ENCODE data around the gene DACT2. TPM values are rescaled to one million over a fixed set of nuclear protein-coding genes. Genes with fewer than 3 reads are reported as not detected.

DACT2 gene
- total and polyA plus RNA-seq, 9 of the 15 experiments (the other 6 are each of a cell fraction or from before 2014, with no cell fraction given) = not detected

DNA sequence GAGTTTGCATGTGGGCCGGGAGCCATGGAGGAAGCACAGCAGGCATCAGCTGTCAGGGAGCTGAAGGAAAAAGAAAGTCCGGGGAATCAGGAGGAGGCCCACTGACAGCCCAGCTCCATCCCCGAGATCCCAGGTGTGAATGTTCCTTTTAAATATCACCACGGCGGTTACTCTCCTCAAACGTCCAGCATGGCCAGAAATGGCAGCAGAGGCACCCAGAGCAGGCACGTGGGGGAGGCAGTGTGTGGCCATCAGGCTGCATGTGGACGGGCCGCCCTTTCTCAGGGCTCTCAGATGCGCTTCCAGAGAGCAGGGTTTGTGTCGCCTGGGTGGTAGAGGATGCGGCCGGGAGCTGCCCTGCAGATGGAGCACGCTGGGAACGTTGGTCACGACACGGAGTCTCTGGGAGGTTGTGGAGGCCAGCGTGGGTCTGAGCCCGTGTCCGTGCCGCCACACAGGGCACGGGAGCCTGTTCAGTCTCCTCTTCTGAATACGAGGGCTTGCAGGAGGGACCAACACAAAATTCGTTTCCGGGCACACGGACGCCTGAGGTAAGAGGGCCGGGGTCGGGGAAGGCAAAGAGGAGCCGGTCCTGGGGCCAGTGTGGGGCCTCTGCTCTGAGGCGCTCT lies 45.3 kb upstream of the DACT2 start:
- Histone ChIP-seq H3K9me3 (replicated peaks; ENCODE audit: control insufficient read depth, insufficient read depth, low read depth, low read length) (no peaks in the 10 kb centered on the region), H4K20me1 (replicated peaks; ENCODE audit: control insufficient read depth, insufficient read depth, low read length) (peaks cover 2% of the 10 kb centered on the region; the same call in 1 of the 2 replicates), H3K79me2 (ENCODE audit: control insufficient read depth, insufficient read depth, low read length) (no peaks in the 10 kb centered on the region), H3K36me3 (ENCODE audit: control insufficient read depth, insufficient read depth, low read length) (no peaks in the 10 kb centered on the region), H3K9me1 (ENCODE audit: control insufficient read depth, insufficient read depth, low read length) (no peaks in the 10 kb centered on the region), H3K9ac (ENCODE audit: insufficient read depth in 1 of 2, low read depth in 2 of 2, low read length in 2 of 2) (no peak overlapping the region), H3K4me3 (no peak overlapping the region), H3K27me3 (ENCODE audit: control insufficient read depth in 2 of 2, insufficient read depth in 2 of 2, low read length in 2 of 2) (peaks cover 30 to 51% of the 10 kb centered on the region in 2 experiments), H3K4me2 (ENCODE audit: insufficient read depth, low read length) (no peak overlapping the region), H2AFZ (ENCODE audit: low read depth, low read length) (no peak overlapping the region), H3K4me1 (replicated peaks in 1 of 2; ENCODE audit: control insufficient read depth in 2 of 2, insufficient read depth in 2 of 2, low read length in 2 of 2) (peaks cover 0 to 3% of the 10 kb centered on the region in 2 experiments; a peak in 1 of 5 replicates), H3K27ac (ENCODE audit: extremely low read depth, low read depth, low read length) (no peak overlapping the region)
- in situ Hi-C loops (cut with MboI) = no loop called here
- no peak for DNase-seq (ENCODE audit: extremely low read depth in 1 of 4, low spot score in 3 of 4)
- CTCF ChIA-PET (ENCODE audit: low intra/inter-chr PET ratio) = no interaction called here
- TF ChIP-seq, protein P1, sequence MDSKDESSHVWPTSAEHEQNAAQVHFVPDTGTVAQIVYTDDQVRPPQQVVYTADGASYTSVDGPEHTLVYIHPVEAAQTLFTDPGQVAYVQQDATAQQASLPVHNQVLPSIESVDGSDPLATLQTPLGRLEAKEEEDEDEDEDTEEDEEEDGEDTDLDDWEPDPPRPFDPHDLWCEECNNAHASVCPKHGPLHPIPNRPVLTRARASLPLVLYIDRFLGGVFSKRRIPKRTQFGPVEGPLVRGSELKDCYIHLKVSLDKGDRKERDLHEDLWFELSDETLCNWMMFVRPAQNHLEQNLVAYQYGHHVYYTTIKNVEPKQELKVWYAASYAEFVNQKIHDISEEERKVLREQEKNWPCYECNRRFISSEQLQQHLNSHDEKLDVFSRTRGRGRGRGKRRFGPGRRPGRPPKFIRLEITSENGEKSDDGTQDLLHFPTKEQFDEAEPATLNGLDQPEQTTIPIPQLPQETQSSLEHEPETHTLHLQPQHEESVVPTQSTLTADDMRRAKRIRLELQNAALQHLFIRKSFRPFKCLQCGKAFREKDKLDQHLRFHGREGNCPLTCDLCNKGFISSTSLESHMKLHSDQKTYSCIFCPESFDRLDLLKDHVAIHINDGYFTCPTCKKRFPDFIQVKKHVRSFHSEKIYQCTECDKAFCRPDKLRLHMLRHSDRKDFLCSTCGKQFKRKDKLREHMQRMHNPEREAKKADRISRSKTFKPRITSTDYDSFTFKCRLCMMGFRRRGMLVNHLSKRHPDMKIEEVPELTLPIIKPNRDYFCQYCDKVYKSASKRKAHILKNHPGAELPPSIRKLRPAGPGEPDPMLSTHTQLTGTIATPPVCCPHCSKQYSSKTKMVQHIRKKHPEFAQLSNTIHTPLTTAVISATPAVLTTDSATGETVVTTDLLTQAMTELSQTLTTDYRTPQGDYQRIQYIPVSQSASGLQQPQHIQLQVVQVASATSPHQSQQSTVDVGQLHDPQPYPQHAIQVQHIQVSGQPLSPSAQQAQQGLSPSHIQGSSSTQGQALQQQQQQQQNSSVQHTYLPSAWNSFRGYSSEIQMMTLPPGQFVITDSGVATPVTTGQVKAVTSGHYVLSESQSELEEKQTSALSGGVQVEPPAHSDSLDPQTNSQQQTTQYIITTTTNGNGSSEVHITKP (IDR thresholded peaks at IDR 0.05; ENCODE audit: partially characterized antibody) = no peak
- TF ChIP-seq, protein P2, sequence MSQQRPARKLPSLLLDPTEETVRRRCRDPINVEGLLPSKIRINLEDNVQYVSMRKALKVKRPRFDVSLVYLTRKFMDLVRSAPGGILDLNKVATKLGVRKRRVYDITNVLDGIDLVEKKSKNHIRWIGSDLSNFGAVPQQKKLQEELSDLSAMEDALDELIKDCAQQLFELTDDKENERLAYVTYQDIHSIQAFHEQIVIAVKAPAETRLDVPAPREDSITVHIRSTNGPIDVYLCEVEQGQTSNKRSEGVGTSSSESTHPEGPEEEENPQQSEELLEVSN (IDR thresholded peaks at IDR 0.05; ENCODE audit: borderline replicate concordance in 1 of 2, extremely low read depth in 1 of 2, insufficient read depth in 1 of 2, insufficient read length in 1 of 2, low read depth in 1 of 2, low read length in 1 of 2, poor library complexity in 1 of 2, severe bottlenecking in 1 of 2) = peak in 1 of 2 experiments; percentile 53
- no peak for TF ChIP-seq ZNF24 (IDR thresholded peaks at IDR 0.05)
- under 1% methylated on average over 31 of the region's 31 CpGs for WGBS (ENCODE audit: insufficient coverage, low coverage, missing lambda C conversion rate)
- no peak for ATAC-seq
- BruUV-seq (replicated peaks) = no TSS peak
- FAIRE-seq = no peak
- intact Hi-C loops (cut with micrococcal nuclease) = no loop called here
- POLR2A ChIA-PET = interaction anchor here (0.5 kb wide), 1 partner anchor 380 kb away, joined by 3 read pairs; no protein-coding TSS in a partner anchor
